Activated gamma-delta T cell treated with anti-CD3 and anti-CD28 coated beads, Interleukin-2, amount 50 U/mL, for 16 hours (primary cell): ENCODE data around the gene PRKG1.

Source experiments
- DNase-seq: peaks from one replicate; pipeline ENCODE4 v3.0.0-alpha.2; 2020; ENCODE audit warnings: low read depth

PRKG1 gene

DNA sequence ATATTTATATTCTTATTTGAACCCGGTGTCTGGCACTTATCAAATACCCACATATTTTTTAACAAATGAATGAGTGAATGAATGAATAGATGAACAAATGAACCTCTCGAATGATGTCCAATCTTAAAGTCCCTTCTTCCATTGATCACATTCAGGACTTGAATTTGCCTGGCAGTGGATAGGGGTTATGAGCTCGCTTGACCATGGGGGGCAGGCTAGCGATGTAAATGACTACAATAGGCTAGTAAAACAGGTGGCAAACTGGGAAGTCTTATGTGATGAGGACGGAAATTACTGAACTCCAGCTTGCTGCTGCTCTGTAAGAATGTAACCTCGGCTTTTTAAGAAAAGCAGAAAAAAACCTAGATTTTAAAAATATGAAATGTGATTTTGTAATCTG, 992.1 kb downstream of the PRKG1 start:
- no peak for DNase-seq

- DNase-seq: no peak
Observed at GRCh38 chr10:52068485-52068884, 994.2 kb downstream of the PRKG1 start.

- DNase-seq: no peak
Observed at GRCh38 chr10:52071814-52072213, 997.5 kb downstream of the PRKG1 start.

GRCh38 chr10:52074505-52075026, 1000.3 kb downstream of the PRKG1 start:
- no peak for DNase-seq

GRCh38 chr10:52077814-52078213, 1003.5 kb downstream of the PRKG1 start:
- DNase-seq: no peak

DNA sequence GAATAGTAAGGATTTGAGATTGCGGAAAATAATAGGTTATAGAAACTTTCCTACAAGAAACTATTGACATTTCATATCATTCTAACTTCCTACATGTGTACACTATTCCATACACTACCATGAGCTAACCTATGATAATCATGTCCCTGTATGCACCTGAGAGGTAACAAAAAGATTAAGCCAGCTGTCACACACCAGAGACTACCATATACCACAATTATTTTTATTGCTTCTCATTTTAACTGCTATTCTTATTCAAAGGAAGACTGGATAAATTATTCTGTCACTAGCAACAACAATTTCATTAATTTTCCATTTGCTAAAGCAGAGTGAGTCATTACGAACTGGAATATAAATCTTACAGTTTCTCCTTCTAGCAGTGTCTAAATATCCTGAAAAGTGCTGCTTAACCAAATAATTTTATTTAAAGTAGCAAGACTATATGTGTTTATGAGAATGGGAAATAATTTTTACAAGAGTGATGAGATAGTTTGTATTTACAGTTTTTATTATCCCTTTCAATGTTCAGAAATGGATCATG, 1004.2 kb downstream of the PRKG1 start:
- no peak for DNase-seq

- DNase-seq: no peak
Observed at GRCh38 chr10:52082307-52082706, 1008.0 kb downstream of the PRKG1 start.

DNA sequence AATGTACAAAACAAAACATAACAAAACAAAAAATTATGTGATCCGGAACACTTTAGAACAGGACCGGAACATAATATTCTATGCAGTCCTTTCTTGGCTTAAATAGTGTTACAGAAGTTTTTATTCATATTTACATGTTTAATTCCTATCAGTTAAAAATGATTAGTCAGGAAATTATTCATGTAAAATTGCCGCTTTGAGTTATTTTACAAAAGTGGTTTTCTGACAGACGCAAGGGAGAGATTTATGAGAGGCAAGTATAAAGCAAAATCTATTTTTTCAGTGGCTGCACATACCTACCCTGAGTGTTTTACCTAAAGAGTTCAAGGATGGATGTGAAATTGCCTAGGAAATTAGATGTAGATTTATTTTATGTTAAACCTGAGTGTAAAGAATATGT, 1009.1 kb downstream of the PRKG1 start:
- DNase-seq: no peak

DNA sequence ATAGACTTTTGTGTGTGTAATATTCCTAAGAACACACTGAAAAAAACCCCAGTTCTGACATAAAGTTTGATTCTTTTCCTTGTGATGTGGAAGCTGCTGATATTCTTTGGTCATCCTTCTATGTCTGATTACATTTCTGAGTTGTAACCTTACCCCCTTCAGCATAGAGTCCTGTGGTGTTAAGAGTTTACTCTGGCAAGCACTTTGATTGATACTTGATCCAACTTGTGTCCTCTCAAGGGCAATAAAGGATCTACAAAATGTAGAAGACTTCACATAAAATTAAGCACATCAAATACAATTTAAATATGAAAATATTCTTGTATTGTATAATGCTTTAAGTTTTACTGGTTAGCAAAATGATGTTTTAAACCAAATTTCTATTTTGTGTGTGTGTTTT, 1018.1 kb downstream of the PRKG1 start:
- DNase-seq: no peak

- no peak for DNase-seq
Observed at GRCh38 chr10:52098130-52098529, 1023.8 kb downstream of the PRKG1 start.

DNA sequence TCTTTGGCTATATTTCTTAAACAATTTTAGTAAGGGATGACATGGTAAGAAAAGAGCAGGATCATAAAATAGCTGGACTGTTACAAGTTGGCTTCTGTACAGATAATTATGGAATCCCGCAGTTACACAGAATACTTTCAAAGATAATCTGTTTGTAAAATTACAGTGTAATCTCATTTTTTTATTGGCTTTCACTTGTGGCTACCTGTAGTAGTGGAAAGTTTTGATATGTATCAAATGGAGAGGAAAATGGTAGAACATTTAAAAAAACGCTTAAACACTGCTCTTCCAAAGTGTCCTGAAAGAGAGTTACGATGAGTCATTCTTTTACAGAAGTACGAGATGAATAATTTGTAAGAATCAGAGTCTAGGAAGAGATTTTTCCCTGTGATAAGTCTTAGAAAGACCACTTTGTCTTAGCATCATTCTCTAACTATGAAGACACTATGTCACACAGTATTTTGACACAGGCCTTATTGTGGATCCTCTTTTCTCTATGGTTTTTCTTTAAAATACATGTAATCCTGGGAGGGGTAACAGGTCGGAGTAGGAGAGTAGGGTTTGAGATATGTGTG, 1024.8 kb downstream of the PRKG1 start:
- no peak for DNase-seq

- DNase-seq: no peak
Observed at GRCh38 chr10:52100011-52100547, 1025.8 kb downstream of the PRKG1 start.

GRCh38 chr10:52105301-52105700, 1031.0 kb downstream of the PRKG1 start:
- no peak for DNase-seq

- no peak for DNase-seq
Observed at GRCh38 chr10:52106011-52106410, 1031.7 kb downstream of the PRKG1 start.

DNA sequence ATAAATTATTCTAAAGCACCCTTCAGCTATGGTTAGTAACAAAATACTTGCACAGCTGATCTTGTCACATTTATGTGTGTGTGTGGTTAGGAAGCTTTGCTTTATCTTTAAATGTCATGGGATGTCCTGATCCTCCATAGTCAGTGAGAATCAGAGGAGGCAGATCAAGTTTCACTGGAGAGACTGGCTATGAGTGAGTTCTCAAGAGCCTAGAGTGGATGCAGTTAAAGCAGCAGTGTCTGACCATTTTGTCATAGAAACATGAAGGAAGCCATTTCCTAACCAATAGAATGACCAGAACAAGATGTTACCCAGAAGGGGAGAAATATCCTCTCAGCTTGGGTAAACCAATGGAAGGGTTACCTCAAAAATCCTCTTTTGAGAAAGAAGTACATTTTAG, 1032.6 kb downstream of the PRKG1 start:
- DNase-seq: no peak

DNA sequence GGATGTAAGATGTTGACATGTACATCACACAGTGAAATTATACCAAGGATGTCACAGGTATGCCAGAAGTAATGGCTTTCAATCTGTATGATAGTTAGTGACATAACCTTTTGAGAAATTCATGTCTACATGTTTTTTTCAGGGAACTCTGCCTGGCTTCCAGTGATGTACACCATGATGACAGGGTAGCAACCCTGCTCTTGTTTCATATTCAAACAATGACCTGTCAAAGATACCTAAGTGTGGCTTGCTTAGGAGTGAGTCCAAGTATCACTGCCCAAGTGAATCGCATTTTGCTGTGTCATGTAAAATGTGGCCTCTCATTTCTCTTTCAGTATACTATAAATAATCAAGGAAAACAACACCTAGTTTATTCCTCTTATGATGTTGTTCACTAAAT, 1033.9 kb downstream of the PRKG1 start:
- DNase-seq: no peak

GRCh38 chr10:52110576-52110975, 1036.3 kb downstream of the PRKG1 start:
- DNase-seq: no peak

GRCh38 chr10:52111101-52111891, 1037.0 kb downstream of the PRKG1 start:
- no peak for DNase-seq

DNA sequence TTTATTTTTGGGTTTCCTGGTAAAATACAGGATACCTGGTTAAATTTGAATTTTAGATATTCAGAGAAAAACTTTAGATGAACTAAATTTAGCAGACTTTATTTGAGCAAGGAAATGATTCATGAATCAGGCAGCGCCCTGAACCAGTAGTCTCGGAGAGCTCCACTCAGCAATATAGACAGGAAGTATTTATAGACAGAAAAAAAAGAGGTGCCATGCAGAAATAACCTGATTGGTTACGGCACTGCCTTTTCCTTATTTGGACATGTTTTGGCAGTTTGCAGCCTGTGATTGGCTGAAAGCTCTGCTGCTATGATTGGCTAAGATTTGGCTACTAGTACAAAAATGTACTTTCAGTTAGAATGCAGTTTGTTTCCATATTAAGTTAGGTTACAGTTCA, 1041.5 kb downstream of the PRKG1 start:
- DNase-seq: no peak

- DNase-seq: no peak
Observed at GRCh38 chr10:52119507-52119906, 1045.2 kb downstream of the PRKG1 start.

- DNase-seq: no peak
Observed at GRCh38 chr10:52121688-52122087, 1047.4 kb downstream of the PRKG1 start.

- DNase-seq: no peak
Observed at GRCh38 chr10:52128056-52128683, 1053.9 kb downstream of the PRKG1 start.
